GM19099 (cell line): Measurements from ENCODE around the gene PRKCA.

Source experiments
- POLR2A ChIP-seq: IDR thresholded peaks from 3 replicates; pipeline ENCODE4 v1.6.1; 2011; ENCODE audit warnings: low read depth; ENCODE audit not compliant: insufficient read length; ENCODE audit errors: extremely low read depth

PRKCA gene

DNA sequence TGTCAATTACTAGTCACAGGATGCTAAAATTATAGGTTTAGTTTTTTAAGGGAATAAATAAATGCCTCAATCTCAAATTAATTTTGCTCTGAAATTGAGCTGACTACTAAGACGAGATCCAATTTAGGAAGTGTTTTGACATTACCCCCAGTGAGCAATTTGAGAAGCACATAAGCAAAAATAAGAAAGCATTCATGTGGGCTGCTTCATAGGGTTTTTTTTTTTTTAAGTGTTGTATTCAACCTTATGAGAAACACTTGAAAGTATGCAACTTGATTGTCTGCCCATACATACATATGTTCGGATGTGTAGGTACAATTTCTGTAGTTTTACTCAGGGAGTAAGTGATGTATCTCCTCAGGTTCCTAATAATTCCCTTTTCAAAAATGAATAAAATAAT, 77.6 kb downstream of the PRKCA start:
- TF ChIP-seq POLR2A = no peak

DNA sequence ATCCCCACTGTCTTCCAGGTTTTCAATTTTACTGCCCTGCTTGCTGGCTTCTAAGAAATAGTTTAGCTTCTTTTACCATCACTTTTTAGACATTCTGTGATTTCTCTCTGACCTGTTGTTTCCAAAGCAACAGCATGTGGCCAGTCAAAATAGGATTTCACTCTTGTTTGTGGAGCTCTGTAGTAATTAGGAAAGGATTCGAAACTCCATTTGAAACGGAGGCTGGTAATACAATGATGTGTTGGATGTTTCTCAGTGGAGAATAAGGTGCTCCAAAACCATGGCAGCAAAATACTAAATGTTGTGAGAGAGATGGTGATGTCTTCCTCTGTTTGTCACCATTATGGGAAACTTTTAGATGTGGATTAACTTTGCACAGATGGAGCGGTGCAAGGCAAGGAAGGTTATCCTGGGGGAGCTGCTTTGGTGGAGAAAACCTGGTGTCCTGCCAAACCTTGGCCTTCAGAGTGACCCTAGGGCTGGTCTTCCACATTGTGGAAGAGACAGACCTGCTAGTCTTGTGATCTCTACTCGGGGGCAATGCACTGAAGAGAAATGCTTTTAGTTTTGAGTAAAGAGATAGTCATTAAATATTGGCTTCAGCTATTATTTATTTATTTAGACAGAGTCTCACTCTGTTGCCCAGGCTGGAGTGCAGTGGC, 79.4 kb downstream of the PRKCA start:
- no peak for TF ChIP-seq POLR2A

DNA sequence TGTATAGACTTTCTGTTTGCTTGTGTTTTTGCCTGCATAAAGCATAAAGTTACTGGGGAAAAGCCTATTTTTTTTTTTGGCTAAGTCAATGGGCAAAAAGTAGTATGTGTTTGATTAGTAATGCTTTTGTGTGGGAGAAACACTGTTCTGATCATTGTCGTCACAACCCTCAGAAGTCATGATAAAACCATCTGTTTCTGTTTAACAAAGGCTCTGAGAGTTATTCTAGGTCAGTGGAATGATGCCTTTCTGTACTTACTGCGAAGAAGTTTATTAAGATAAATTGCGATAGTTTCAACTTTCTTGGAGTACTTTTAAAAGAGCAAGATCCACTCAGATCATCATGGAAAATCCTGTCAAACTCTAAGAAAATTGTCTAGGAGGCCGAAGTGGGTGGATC, 80.9 kb downstream of the PRKCA start:
- no peak for TF ChIP-seq POLR2A

GRCh38 chr17:66386498-66387351, 84.3 kb downstream of the PRKCA start:
- no peak for TF ChIP-seq POLR2A

DNA sequence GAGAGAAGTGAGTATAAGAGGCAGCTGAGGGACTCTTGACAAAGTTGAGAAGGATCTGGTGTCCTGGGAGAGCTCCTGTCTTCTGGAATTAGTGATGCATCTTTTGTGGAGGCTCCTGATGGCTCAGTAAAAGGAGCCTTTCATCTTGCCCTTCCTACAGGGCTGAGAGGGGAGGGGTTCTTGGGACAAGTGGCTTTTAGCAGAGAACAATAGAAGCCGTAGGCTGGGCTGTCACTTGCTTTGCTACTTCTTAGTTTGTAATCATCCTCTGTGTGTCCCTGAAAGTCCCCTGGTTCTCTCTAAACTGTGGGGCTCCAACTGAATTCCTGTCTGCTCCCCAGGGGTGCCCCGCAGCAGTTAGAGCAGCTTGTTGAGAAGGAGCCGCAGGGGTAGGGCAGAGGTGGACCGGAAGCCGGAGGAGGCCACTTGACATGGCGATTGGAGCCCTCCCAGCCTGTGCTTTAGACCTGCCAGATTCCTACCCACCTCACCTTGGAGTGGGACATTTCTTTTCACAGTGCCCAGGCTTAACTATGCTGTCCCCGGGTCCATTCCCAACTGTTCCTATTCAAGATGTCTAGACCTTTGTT, 85.1 kb downstream of the PRKCA start:
- TF ChIP-seq POLR2A = no peak

DNA sequence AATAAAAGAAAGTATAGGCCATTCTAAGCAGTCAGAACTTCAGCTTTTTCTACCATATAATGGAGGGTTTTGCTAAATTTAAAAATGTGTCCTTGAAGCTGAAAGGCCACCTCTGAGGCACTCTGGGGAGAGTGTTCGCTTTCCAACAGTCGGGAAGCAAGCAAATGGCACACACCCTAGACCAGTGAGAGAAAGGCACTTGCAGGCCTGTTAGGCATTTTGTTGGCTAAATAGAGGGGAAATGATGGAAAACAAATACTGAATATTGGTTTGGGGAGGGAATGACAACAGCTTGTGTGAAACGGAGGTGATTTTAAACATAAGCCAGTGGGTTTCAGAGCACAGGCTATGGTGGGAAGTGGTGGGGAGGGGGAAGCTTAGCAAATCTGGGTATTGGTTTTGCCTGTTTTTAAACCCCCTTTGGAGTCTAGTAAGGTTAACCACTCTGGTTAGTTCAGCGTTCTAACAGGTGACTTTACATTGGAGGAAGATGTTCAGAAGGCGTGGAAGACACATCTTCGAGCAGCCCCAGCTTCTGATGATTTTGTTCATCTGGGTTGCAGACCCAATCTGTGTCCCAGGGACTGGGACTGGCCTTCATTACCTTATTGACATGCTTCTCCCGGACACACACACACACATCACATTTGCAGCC, 90.5 kb downstream of the PRKCA start:
- TF ChIP-seq POLR2A = no peak

DNA sequence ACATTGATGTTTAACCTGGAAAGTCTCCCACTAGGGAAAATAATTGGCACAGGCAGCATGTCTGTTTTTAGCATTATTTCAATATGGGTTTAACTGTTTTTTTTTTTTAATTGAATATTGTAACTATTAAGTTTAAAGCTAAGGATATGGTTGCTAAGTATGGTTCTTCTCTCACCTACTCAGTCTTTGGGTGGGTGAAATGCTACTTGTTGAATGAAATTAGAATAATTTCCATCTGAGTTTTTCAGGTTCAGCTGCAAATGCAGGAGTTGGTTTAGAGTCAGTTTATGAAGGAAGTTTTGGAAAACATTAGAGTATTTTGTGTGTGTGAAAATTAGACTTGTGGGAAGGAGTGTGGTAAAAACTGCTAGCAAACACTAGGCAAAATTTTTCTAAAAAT, 93.5 kb downstream of the PRKCA start:
- TF ChIP-seq POLR2A = no peak

DNA sequence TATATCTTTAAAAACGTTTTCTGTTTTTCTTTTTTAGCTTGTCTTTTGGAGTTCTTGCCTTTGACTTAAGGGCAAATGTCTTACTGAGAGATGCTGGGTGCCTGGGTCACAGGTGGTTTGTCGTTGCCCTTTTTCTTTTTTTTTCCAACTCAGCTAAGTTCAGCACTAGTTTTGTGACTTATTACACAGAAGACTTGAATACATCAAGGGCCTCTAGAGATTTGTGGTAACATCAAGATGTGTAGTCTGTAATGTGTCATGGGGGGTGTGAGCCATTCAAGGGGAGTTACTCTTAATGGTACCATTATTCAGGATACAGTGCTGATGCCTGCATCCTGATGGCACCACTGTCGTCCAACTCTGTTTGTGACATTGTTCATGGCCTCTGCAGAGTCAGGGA, 95.1 kb downstream of the PRKCA start:
- TF ChIP-seq POLR2A = no peak

- TF ChIP-seq POLR2A = no peak
Observed at GRCh38 chr17:66398059-66398458, 95.6 kb downstream of the PRKCA start.

GRCh38 chr17:66398617-66399016, 96.2 kb downstream of the PRKCA start:
- no peak for TF ChIP-seq POLR2A

DNA sequence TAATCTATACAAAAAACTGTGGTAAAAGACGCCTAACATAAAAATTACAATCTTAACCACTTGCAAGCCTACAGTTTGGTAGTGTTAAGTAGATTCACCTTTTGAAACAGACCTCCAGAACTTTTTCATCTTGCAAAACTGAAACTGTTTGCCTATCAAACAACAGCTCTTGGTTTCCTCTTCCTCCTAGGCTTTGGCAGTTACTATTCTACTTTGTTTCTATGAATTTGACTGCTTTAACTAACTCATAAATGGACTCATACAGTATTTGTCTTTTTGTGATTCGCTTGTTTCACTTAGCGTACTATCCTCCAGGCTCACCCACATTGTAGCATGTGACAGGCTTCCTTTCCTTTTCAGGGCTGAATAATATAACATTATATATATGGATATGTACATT, 97.0 kb downstream of the PRKCA start:
- no peak for TF ChIP-seq POLR2A

- TF ChIP-seq POLR2A = no peak
Observed at GRCh38 chr17:66400698-66401097, 98.3 kb downstream of the PRKCA start.

- TF ChIP-seq POLR2A = no peak
Observed at GRCh38 chr17:66401364-66401763, 99.0 kb downstream of the PRKCA start.

GRCh38 chr17:66403846-66404556, 101.6 kb downstream of the PRKCA start:
- TF ChIP-seq POLR2A = no peak
